HepG2 (cell line): Measurements from ENCODE around the gene SLC9A8. TPM values are rescaled to one million over a fixed set of nuclear protein-coding genes. Genes with fewer than 3 reads are reported as not detected.

Experiments
- ATAC-seq: fragments of 200-7000 bp; cut with Tn5 transposase; 3 replicates; pipeline ENCODE4 v1.9.1; 2020; ENCODE audit warnings: mild to moderate bottlenecking, moderate library complexity
- BruUV-seq: library from RNA; stranded (reverse); fragments of 400-500 nt; replicated peaks from 2 replicates; lab custom pipeline; 2021; lab: Mats Ljungman, UMichigan
- CTCF ChIA-PET: fragments of 300-600 bp; formaldehyde crosslinking; extraction: SDS; loops from one replicate; lab custom pipeline; 2021; ENCODE audit warnings: low total read pairs, inconsistent platforms, low intra/inter-chr PET ratio; lab: Yijun Ruan, JAX
- POLR2A ChIA-PET: fragments of 350-600 bp; sonication (Branson Sonifier 250); formaldehyde crosslinking; loops from one replicate; lab custom pipeline; 2020; ENCODE audit warnings: antibody characterized with exemption, inconsistent platforms; lab: Yijun Ruan, JAX
- DNase-seq: peaks from one replicate; pipeline ENCODE4 v3.0.0-alpha.2; 2015; ENCODE audit warnings: low spot score
- FAIRE-seq: peaks from 3 replicates; lab custom pipeline; 2011; peaks lifted over from hg19 to GRCh38; lab: Jason Lieb, UNC
- H2AFZ ChIP-seq: one replicate; pipeline ENCODE4 v1.6.1; 2011; ENCODE audit warnings: low read length, inconsistent platforms
- H3K27ac ChIP-seq: fragments of 300-600 bp; 3 replicates; pipeline ENCODE4 v1.8.0; 2011; ENCODE audit warnings: mixed run types, mild to moderate bottlenecking, mixed read lengths, low read length, inconsistent platforms; ENCODE audit not compliant: insufficient read depth; ENCODE audit errors: extremely low read length
- H3K27me3 ChIP-seq, 2 experiments: fragments of 200-600 bp in 1 of 2; 2 replicates in 1 of 2; 3 replicates in 1 of 2; pipeline versions ENCODE4 v1.6.0 to v1.8.0; 2011; ENCODE audit warnings: low read length in 2 of 2, mild to moderate bottlenecking in 2 of 2, moderate library complexity in 2 of 2, inconsistent platforms in 1 of 2; ENCODE audit not compliant: insufficient read depth in 2 of 2, control insufficient read depth in 1 of 2
- H3K36me3 ChIP-seq, 2 experiments: fragments of 200-600 bp in 1 of 2; replicated peaks in 1 of 2; 2 replicates in 1 of 2; 3 replicates in 1 of 2; pipeline versions ENCODE4 v1.5.1 to v1.8.0; 2011; ENCODE audit warnings: low read length in 2 of 2, inconsistent platforms in 1 of 2; ENCODE audit not compliant: insufficient read depth in 2 of 2, control insufficient read depth in 1 of 2
- H3K4me1 ChIP-seq: 2 replicates; pipeline ENCODE4 v1.5.1; 2012; ENCODE audit warnings: low read length, inconsistent platforms; ENCODE audit not compliant: insufficient read depth
- H3K4me2 ChIP-seq: 2 replicates; pipeline ENCODE4 v1.6.0; 2011; ENCODE audit warnings: low read depth, low read length, inconsistent platforms
- H3K4me3 ChIP-seq, 3 experiments: fragments of 200-600 bp in 1 of 3; sonication (generic), shearing (Covaris generic) in 1 of 3; replicated peaks in 1 of 3; 2 replicates each; pipeline ENCODE4 v1.5.1; 2011 to 2016; ENCODE audit warnings: low read length in 3 of 3, inconsistent platforms in 2 of 3, low read depth in 2 of 3, mild to moderate bottlenecking in 2 of 3, control low read depth in 1 of 3, mixed read lengths in 1 of 3; ENCODE audit not compliant: insufficient read depth in 1 of 3
- H3K79me2 ChIP-seq: one replicate; pipeline ENCODE4 v1.6.1; 2011; ENCODE audit warnings: low read length, inconsistent platforms; ENCODE audit not compliant: insufficient read depth
- H3K9ac ChIP-seq: 2 replicates; pipeline ENCODE4 v1.6.0; 2011; ENCODE audit warnings: mild to moderate bottlenecking, low read depth, low read length, inconsistent platforms; ENCODE audit not compliant: insufficient read depth
- H3K9me3 ChIP-seq: 2 replicates; pipeline ENCODE4 v1.5.1; 2012; ENCODE audit warnings: mild to moderate bottlenecking, low read length
- H4K20me1 ChIP-seq: 2 replicates; pipeline ENCODE4 v1.6.0; 2011; ENCODE audit warnings: inconsistent platforms, mild to moderate bottlenecking, low read length, moderate library complexity; ENCODE audit not compliant: insufficient read depth
- KDM2A ChIP-seq: sonication (generic); formaldehyde crosslinking; IDR thresholded peaks from 2 replicates; pipeline ENCODE4 v1.4.0; 2020; ENCODE audit warnings: low read depth, missing genetic modification reagents, borderline replicate concordance
- TBX3 ChIP-seq: fragments of 450-650 bp; IDR thresholded peaks from 2 replicates; pipeline ENCODE4 v1.6.1; 2017; ENCODE audit warnings: antibody characterized with exemption, mild to moderate bottlenecking, inconsistent platforms, borderline replicate concordance
- TFDP1 ChIP-seq: IDR thresholded peaks from 2 replicates; pipeline ENCODE4 v1.6.1; 2016; ENCODE audit warnings: missing compliant biosample characterization, missing genetic modification reagents, borderline replicate concordance
- ZBTB25 ChIP-seq: IDR thresholded peaks from 2 replicates; pipeline ENCODE4 v1.6.1; 2018; ENCODE audit warnings: missing genetic modification reagents
- ZNF280D ChIP-seq: sonication (generic); formaldehyde crosslinking; IDR thresholded peaks from 2 replicates; pipeline ENCODE4 v1.5.1; 2020; ENCODE audit warnings: mild to moderate bottlenecking, missing genetic modification reagents
- ZNF7 ChIP-seq: IDR thresholded peaks from 2 replicates; pipeline ENCODE4 v1.6.1; 2016; ENCODE audit warnings: missing biosample characterization, missing genetic modification reagents
- ZXDC ChIP-seq: sonication (generic); formaldehyde crosslinking; IDR thresholded peaks from 2 replicates; pipeline ENCODE4 v1.5.0; 2020; ENCODE audit warnings: mild to moderate bottlenecking, missing genetic modification reagents
- ZZZ3 ChIP-seq: sonication (generic); formaldehyde crosslinking; IDR thresholded peaks from 2 replicates; pipeline ENCODE4 v1.4.0; 2020; ENCODE audit warnings: missing genetic modification reagents, mild to moderate bottlenecking, borderline replicate concordance
- WGBS: methylation state at CpG from one replicate; pipeline ENCODE4 v1.1.6; 2017; ENCODE audit warnings: low lambda C conversion rate; 5-methylcytosine and 5-hydroxymethylcytosine counted together
- in situ Hi-C: cut with HindIII; loops from 2 replicates; pipeline ENCODE4 v1.10.0; 2017; ENCODE audit warnings: low pct_unique_long_range_greater_than_20kb; ENCODE audit not compliant: extremely low pct_ligation_motif_present
- intact Hi-C: fragments of 100-400 bp; cut with micrococcal nuclease; formaldehyde crosslinking; loops from one replicate; pipeline ENCODE4 v1.10.0; 2022; ENCODE audit not compliant: unreplicated experiment
- polyA plus RNA-seq, 8 experiments: library from polyadenylated mRNA; depleted of rRNA in 3 of 8; stranded (reverse) in 7 of 8; unstranded in 1 of 8; fragments of >200 nt; fragmentation: Illumina TruSeq in 4 of 8; extraction: Trizol in 4 of 8; gene quantifications; 2 replicates each; pipeline versions ENCODE4 v1.2.1 to v1.2.3, GENCODE V29; 2011 to 2016; ENCODE audit warnings: low read depth in 4 of 8, missing spikeins in 1 of 8, mixed read lengths in 1 of 8; ENCODE audit not compliant: insufficient read depth in 1 of 8
- total RNA-seq, 5 experiments: library from RNA; depleted of rRNA; stranded (reverse); fragments of >200 nt; fragmentation: Illumina TruSeq; extraction: Trizol; gene quantifications; 2 replicates each; pipeline ENCODE4 v1.2.3, GENCODE V29; 2016; ENCODE audit warnings: low read depth in 1 of 5
- TF ChIP-seq, protein P1 (sequence below): sonication (generic); formaldehyde crosslinking; IDR thresholded peaks from 2 replicates; pipeline ENCODE4 v1.8.1; 2023; ENCODE audit warnings: mild to moderate bottlenecking, missing genetic modification reagents
- TF ChIP-seq, protein P2 (sequence below), 2 experiments: sonication (generic) in 1 of 2; formaldehyde crosslinking in 1 of 2; IDR thresholded peaks; 2 replicates each; pipeline versions ENCODE4 v1.5.1 to v1.6.1; 2011 to 2020; ENCODE audit warnings: borderline replicate concordance in 1 of 2, low read depth in 1 of 2, low read length in 1 of 2, mild to moderate bottlenecking in 1 of 2, missing genetic modification reagents in 1 of 2, moderate library complexity in 1 of 2

SLC9A8 gene
- total and polyA plus RNA-seq, 2 of the 13 experiments (the other 11 are each of a cell fraction or from before 2014, with no cell fraction given), result 4.1 to 7.4 TPM

GRCh38 chr20:49766979-49767521, 45.6 kb upstream of the SLC9A8 start:
- no peak for FAIRE-seq
- Histone ChIP-seq H3K4me1 (peaks cover 79% of the 10 kb centered on the region), H3K79me2 (no peaks in the 10 kb centered on the region), H3K27ac (peak overlapping the region; percentile 23), H3K4me3 (no peak overlapping the region), H4K20me1 (no peaks in the 10 kb centered on the region), H3K9ac (no peak overlapping the region), H3K36me3 (no peaks in the 10 kb centered on the region), H3K9me3 (no peaks in the 10 kb centered on the region), H2AFZ (no peak overlapping the region), H3K27me3 (no peaks in the 10 kb centered on the region), H3K4me2 (no peak overlapping the region)
- BruUV-seq, result no TSS peak
- ATAC-seq, result no peak
- ChIA-PET POLR2A (no interaction called here), CTCF (no interaction called here)
- intact Hi-C loops, result no loop called here
- in situ Hi-C loops, result no loop called here
- 98% methylated on average over 4 of the region's 4 CpGs for WGBS
- DNase-seq, result no peak
- TF ChIP-seq ZZZ3 (CRISPR knock-in tag) (no peak), ZNF280D (CRISPR knock-in tag) (no peak), ZXDC (CRISPR knock-in tag) (peak; percentile 53; the same call in 1 of the 2 replicates), ZNF7 (no peak), TFDP1 (CRISPR knock-in tag) (no peak), KDM2A (0 out of 2 replicates have a peak, but pooled peaks have one; percentile 3), ZBTB25 (CRISPR knock-in tag) (no peak), TBX3 (no peak)
- TF ChIP-seq, protein P1, sequence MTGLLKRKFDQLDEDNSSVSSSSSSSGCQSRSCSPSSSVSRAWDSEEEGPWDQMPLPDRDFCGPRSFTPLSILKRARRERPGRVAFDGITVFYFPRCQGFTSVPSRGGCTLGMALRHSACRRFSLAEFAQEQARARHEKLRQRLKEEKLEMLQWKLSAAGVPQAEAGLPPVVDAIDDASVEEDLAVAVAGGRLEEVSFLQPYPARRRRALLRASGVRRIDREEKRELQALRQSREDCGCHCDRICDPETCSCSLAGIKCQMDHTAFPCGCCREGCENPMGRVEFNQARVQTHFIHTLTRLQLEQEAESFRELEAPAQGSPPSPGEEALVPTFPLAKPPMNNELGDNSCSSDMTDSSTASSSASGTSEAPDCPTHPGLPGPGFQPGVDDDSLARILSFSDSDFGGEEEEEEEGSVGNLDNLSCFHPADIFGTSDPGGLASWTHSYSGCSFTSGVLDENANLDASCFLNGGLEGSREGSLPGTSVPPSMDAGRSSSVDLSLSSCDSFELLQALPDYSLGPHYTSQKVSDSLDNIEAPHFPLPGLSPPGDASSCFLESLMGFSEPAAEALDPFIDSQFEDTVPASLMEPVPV (CRISPR knock-in tag), result no peak
- TF ChIP-seq, protein P2, sequence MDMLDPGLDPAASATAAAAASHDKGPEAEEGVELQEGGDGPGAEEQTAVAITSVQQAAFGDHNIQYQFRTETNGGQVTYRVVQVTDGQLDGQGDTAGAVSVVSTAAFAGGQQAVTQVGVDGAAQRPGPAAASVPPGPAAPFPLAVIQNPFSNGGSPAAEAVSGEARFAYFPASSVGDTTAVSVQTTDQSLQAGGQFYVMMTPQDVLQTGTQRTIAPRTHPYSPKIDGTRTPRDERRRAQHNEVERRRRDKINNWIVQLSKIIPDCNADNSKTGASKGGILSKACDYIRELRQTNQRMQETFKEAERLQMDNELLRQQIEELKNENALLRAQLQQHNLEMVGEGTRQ (IDR thresholded peaks at IDR 0.05; ENCODE audit: low read depth, low read length), result no peak
- TF ChIP-seq, protein P2 (CRISPR knock-in tag; IDR thresholded peaks at IDR 0.05; ENCODE audit: borderline replicate concordance), result no peak
